A549 (cell line): ENCODE results near the gene ITPRID1. TPM values are rescaled to one million over a fixed set of nuclear protein-coding genes. Genes with fewer than 3 reads are reported as not detected.

Experiments used
- ATAC-seq, 2 experiments: fragments of 200-7000 bp in 1 of 2; fragments of >200 bp in 1 of 2; cut with Nextera tagmentation in 1 of 2; cut with Tn5 transposase in 1 of 2; 3 replicates each; pipeline versions ENCODE4 v1.8.0 to v1.9.1; 2018 to 2020; ENCODE audit warnings: mild to moderate bottlenecking in 1 of 2, moderate library complexity in 1 of 2
- CTCF ChIA-PET: fragments of 300-600 bp; sonication (Branson Sonifier 250); formaldehyde crosslinking; extraction: SDS; loops from one replicate; lab custom pipeline; 2021; ENCODE audit warnings: antibody characterized with exemption, inconsistent platforms; lab: Yijun Ruan, JAX
- POLR2A ChIA-PET: fragments of 350-600 bp; formaldehyde crosslinking; extraction: SDS; loops from one replicate; lab custom pipeline; 2021; ENCODE audit warnings: antibody characterized with exemption, inconsistent platforms; lab: Yijun Ruan, JAX
- DNase-seq, 2 experiments: peaks; one replicate each; pipeline versions ENCODE4 v3.0.0 to v3.0.0-alpha.2; 2011 to 2016; ENCODE audit warnings: low read depth in 1 of 2, low spot score in 1 of 2
- FAIRE-seq: peaks from 2 replicates; lab custom pipeline; 2011; peaks lifted over from hg19 to GRCh38; lab: Jason Lieb, UNC
- H3K27ac ChIP-seq, 2 experiments: fragments of >200 bp; sonication (Bioruptor Twin); formaldehyde crosslinking; 3 replicates each; pipeline ENCODE4 v1.5.1; 2016 to 2017
- H3K4me1 ChIP-seq: fragments of >200 bp; sonication (Bioruptor Twin); formaldehyde crosslinking; 3 replicates; pipeline ENCODE4 v1.6.1; 2016
- H3K4me2 ChIP-seq: fragments of >200 bp; sonication (Bioruptor Twin); formaldehyde crosslinking; 3 replicates; pipeline ENCODE4 v1.6.1; 2016
- H3K4me3 ChIP-seq: fragments of >200 bp; sonication (Bioruptor Twin); formaldehyde crosslinking; 3 replicates; pipeline ENCODE4 v1.5.1; 2016
- H3K9me3 ChIP-seq: fragments of >200 bp; sonication (Bioruptor Twin); formaldehyde crosslinking; 3 replicates; pipeline ENCODE4 v1.6.1; 2016
- BCL3 ChIP-seq: fragments of >200 bp; sonication (Bioruptor Twin); formaldehyde crosslinking; IDR thresholded peaks from 3 replicates; pipeline ENCODE4 v1.6.1; 2016
- BHLHE40 ChIP-seq: IDR thresholded peaks from 2 replicates; pipeline ENCODE4 v1.6.1; 2012; ENCODE audit warnings: low read depth, low read length, inconsistent platforms
- CBX2 ChIP-seq: fragments of 200-600 bp; sonication (generic); IDR thresholded peaks from 2 replicates; pipeline ENCODE4 v1.6.1; 2016; ENCODE audit warnings: low read depth, mild to moderate bottlenecking, borderline replicate concordance
- CEBPB ChIP-seq, 2 experiments: fragments of >200 bp in 1 of 2; sonication (Bioruptor Twin) in 1 of 2; formaldehyde crosslinking in 1 of 2; IDR thresholded peaks; 2 replicates each; pipeline ENCODE4 v1.6.1; 2012 to 2016
- CHD2 ChIP-seq: fragments of 150-350 bp; IDR thresholded peaks from 2 replicates; pipeline ENCODE4 v1.6.1; 2014; ENCODE audit warnings: low read length; ENCODE audit not compliant: partially characterized antibody
- EHF ChIP-seq: fragments of 250-450 bp; sonication (Bioruptor Pico); IDR thresholded peaks from 2 replicates; pipeline ENCODE4 v1.5.0; 2020; ENCODE audit warnings: mild to moderate bottlenecking
- EHMT2 ChIP-seq: fragments of 200-600 bp; sonication (generic); IDR thresholded peaks from 2 replicates; pipeline ENCODE4 v1.6.1; 2016; ENCODE audit warnings: antibody characterized with exemption, low read depth, mild to moderate bottlenecking, moderate library complexity
- ESRRA ChIP-seq: fragments of 150-350 bp; IDR thresholded peaks from 2 replicates; pipeline ENCODE4 v1.6.1; 2014; ENCODE audit warnings: mild to moderate bottlenecking, low read length, borderline replicate concordance
- FOSL2 ChIP-seq, 2 experiments: fragments of 450-650 bp in 1 of 2; fragments of >200 bp in 1 of 2; sonication (Bioruptor Twin) in 1 of 2; formaldehyde crosslinking; IDR thresholded peaks; 2 replicates each; pipeline versions ENCODE4 v1.5.0 to v1.6.1; 2016 to 2020; ENCODE audit warnings: mild to moderate bottlenecking in 1 of 2, moderate library complexity in 1 of 2
- HMGXB4 ChIP-seq: fragments of 250-450 bp; sonication (Bioruptor Pico); IDR thresholded peaks from 2 replicates; pipeline ENCODE4 v1.5.0; 2021; ENCODE audit warnings: mild to moderate bottlenecking, moderate library complexity, borderline replicate concordance
- HOXB13 ChIP-seq: fragments of 250-450 bp; sonication (Bioruptor Pico); IDR thresholded peaks from 2 replicates; pipeline ENCODE4 v1.5.0; 2020; ENCODE audit warnings: low read depth, mild to moderate bottlenecking, moderate library complexity
- JUNB ChIP-seq: fragments of >200 bp; sonication (Bioruptor Twin); formaldehyde crosslinking; IDR thresholded peaks from 2 replicates; pipeline ENCODE4 v1.6.1; 2016
- KDM5A ChIP-seq: fragments of 200-600 bp; sonication (generic); IDR thresholded peaks from 2 replicates; pipeline ENCODE4 v1.6.1; 2016; ENCODE audit warnings: antibody characterized with exemption, mild to moderate bottlenecking
- MAFK ChIP-seq: fragments of 450-650 bp; IDR thresholded peaks from 2 replicates; pipeline ENCODE4 v1.6.1; 2014; ENCODE audit not compliant: partially characterized antibody
- MAZ ChIP-seq: fragments of 150-350 bp; IDR thresholded peaks from 2 replicates; pipeline ENCODE4 v1.6.1; 2014; ENCODE audit warnings: antibody characterized with exemption, low read depth, low read length, borderline replicate concordance
- MYC ChIP-seq: IDR thresholded peaks from 2 replicates; pipeline ENCODE4 v1.6.1; 2012; ENCODE audit warnings: mild to moderate bottlenecking, inconsistent platforms, low read length, improper control_type of control experiment, borderline replicate concordance
- NFE2L2 ChIP-seq: fragments of 150-350 bp; conservative IDR thresholded peaks from 2 replicates; pipeline ENCODE4 v1.6.1; 2014; ENCODE audit warnings: low read length
- NPAS2 ChIP-seq: fragments of 250-450 bp; sonication (Bioruptor Pico); IDR thresholded peaks from 2 replicates; pipeline ENCODE4 v1.8.0; 2022; ENCODE audit warnings: mild to moderate bottlenecking, moderate library complexity, borderline replicate concordance
- PHF8 ChIP-seq: fragments of 200-600 bp; sonication (generic); IDR thresholded peaks from 2 replicates; pipeline ENCODE4 v1.6.1; 2016; ENCODE audit warnings: low read depth, mild to moderate bottlenecking, antibody characterized with exemption, moderate library complexity, borderline replicate concordance
- POLR2AphosphoS2 ChIP-seq: conservative IDR thresholded peaks from 2 replicates; pipeline ENCODE4 v1.6.1; 2012; ENCODE audit warnings: low read length, improper control_type of control experiment, inconsistent platforms
- SMC3 ChIP-seq: fragments of >200 bp; sonication (Bioruptor Twin); formaldehyde crosslinking; IDR thresholded peaks from 3 replicates; pipeline ENCODE4 v1.6.1; 2018; ENCODE audit warnings: inconsistent platforms
- SREBF2 ChIP-seq: fragments of 450-650 bp; IDR thresholded peaks from 2 replicates; pipeline ENCODE4 v1.6.1; 2014; ENCODE audit warnings: mild to moderate bottlenecking, moderate library complexity
- TFCP2L1 ChIP-seq: fragments of 250-450 bp; sonication (Bioruptor Pico); IDR thresholded peaks from 2 replicates; pipeline ENCODE4 v1.5.0; 2021; ENCODE audit warnings: mild to moderate bottlenecking
- TP53 ChIP-seq: fragments of 250-450 bp; sonication (Bioruptor Pico); IDR thresholded peaks from 2 replicates; pipeline ENCODE4 v1.5.0; 2021; ENCODE audit warnings: mild to moderate bottlenecking, moderate library complexity
- USF2 ChIP-seq: fragments of 450-650 bp; IDR thresholded peaks from 2 replicates; pipeline ENCODE4 v1.6.1; 2014; ENCODE audit warnings: antibody characterized with exemption
- ZC3H11A ChIP-seq: fragments of 450-650 bp; IDR thresholded peaks from 2 replicates; pipeline ENCODE4 v1.6.1; 2014; ENCODE audit warnings: antibody characterized with exemption, mild to moderate bottlenecking
- ZFP36 ChIP-seq: fragments of 450-650 bp; IDR thresholded peaks from 2 replicates; pipeline ENCODE4 v1.6.1; 2014; ENCODE audit warnings: borderline replicate concordance; ENCODE audit not compliant: partially characterized antibody
- ZSCAN20 ChIP-seq: fragments of 250-450 bp; sonication (Bioruptor Pico); IDR thresholded peaks from 2 replicates; pipeline ENCODE4 v1.8.0; 2022; ENCODE audit warnings: mild to moderate bottlenecking, moderate library complexity
- WGBS: methylation state at CpG from one replicate; pipeline ENCODE4 v1.1.6; 2017; ENCODE audit errors: missing lambda C conversion rate; 5-methylcytosine and 5-hydroxymethylcytosine counted together
- polyA plus RNA-seq, 4 experiments: library from polyadenylated mRNA; depleted of rRNA in 3 of 4; stranded (reverse); fragments of >200 nt; fragmentation: RNase III in 1 of 4; extraction: RNeasy Plus Mini Kit Qiagen cat#74134 plus additional on column Dnase treatment in 1 of 4; gene quantifications; 2 replicates in 3 of 4; 3 replicates in 1 of 4; pipeline ENCODE4 v1.2.3, GENCODE V29; 2011 to 2017

Gene ITPRID1
- polyA plus RNA-seq, 2 of the 4 experiments (the other 2 are of a cell fraction), result not detected

GRCh38 chr7:31692871-31693270, 179.0 kb downstream of the ITPRID1 start:
- ChIA-PET CTCF (interaction anchor here (1.0 to 1.9 kb wide), 3 partner anchors 10 to 500 kb away, joined by 3 to 6 read pairs (median 5); no protein-coding TSS in a partner anchor), POLR2A (no interaction called here)
- TF ChIP-seq SMC3, result no peak
- TF ChIP-seq USF2, result no peak
- no peak for TF ChIP-seq EHF (CRISPR knock-in tag)
- no peak for TF ChIP-seq FOSL2 (IDR thresholded peaks at IDR 0.05)
- no peak for TF ChIP-seq FOSL2 (CRISPR knock-in tag; IDR thresholded peaks at IDR 0.05)
- TF ChIP-seq TFCP2L1 (CRISPR knock-in tag), result no peak
- TF ChIP-seq POLR2AphosphoS2, result no peak
- no peak for TF ChIP-seq BHLHE40
- TF ChIP-seq ESRRA, result no peak
- TF ChIP-seq ZC3H11A, result no peak
- TF ChIP-seq MAZ, result no peak
- no peak for TF ChIP-seq TP53
- TF ChIP-seq HMGXB4 (CRISPR knock-in tag), result no peak
- TF ChIP-seq CHD2, result no peak
- Histone ChIP-seq H3K4me1 (no peaks in the 10 kb centered on the region), H3K4me3 (no peak overlapping the region), H3K4me2 (no peak overlapping the region), H3K9me3 (no peaks in the 10 kb centered on the region), H3K27ac (no peak overlapping the region)
- 48% methylated on average over 2 of the region's 2 CpGs for WGBS
- FAIRE-seq, result no peak
- ATAC-seq, result no peak
- no peak for DNase-seq

GRCh38 chr7:31695859-31696614, 182.1 kb downstream of the ITPRID1 start:
- DNase-seq, result no peak
- H3K4me3 ChIP-seq, result no peak overlapping the region
- H3K27ac ChIP-seq, result no peak overlapping the region
- H3K4me2 ChIP-seq, result no peak overlapping the region
- no peaks in the 10 kb centered on the region for H3K9me3 ChIP-seq
- no peak for FAIRE-seq
- WGBS, result 48% methylated on average over 6 of the region's 6 CpGs
- H3K4me1 ChIP-seq, result no peaks in the 10 kb centered on the region
- ChIA-PET CTCF (interaction anchor here (1.0 to 1.8 kb wide), 2 partner anchors 16 to 503 kb away, joined by 3 to 5 read pairs; no protein-coding TSS in a partner anchor), POLR2A (no interaction called here)
- no peak for ATAC-seq
- TF ChIP-seq JUNB, result no peak
- TF ChIP-seq NPAS2 (CRISPR knock-in tag), result no peak
- no peak for TF ChIP-seq KDM5A
- no peak for TF ChIP-seq BCL3
- TF ChIP-seq MYC, result no peak
- no peak for TF ChIP-seq CBX2
- TF ChIP-seq HOXB13 (CRISPR knock-in tag), result no peak
- TF ChIP-seq ZFP36, result no peak
- no peak for TF ChIP-seq SMC3
- no peak for TF ChIP-seq POLR2AphosphoS2
- TF ChIP-seq CHD2, result no peak
- no peak for TF ChIP-seq EHMT2
- TF ChIP-seq SREBF2, result no peak
- TF ChIP-seq ZSCAN20, result no peak
- no peak for TF ChIP-seq NFE2L2
- TF ChIP-seq CEBPB (IDR thresholded peaks at IDR 0.05), result no peak
- TF ChIP-seq PHF8, result no peak
- TF ChIP-seq MAFK, result no peak
- no peak for TF ChIP-seq TFCP2L1 (CRISPR knock-in tag)
